ENCODE results near the gene TGM2.

The TGM2 gene

GRCh38 chr20:38199501-38200390 lies 34.7 kb upstream of the TGM2 start:
- no peak for DNase-seq (ENCODE audit: low spot score)

- no peak for DNase-seq (ENCODE audit: low spot score)
Measured at GRCh38 chr20:38198238-38198861, 33.3 kb upstream of the TGM2 start.

GRCh38 chr20:38197619-38198018 lies 32.5 kb upstream of the TGM2 start:
- DNase-seq (ENCODE audit: low spot score), result no peak

GRCh38 chr20:38197217-38197616 lies 32.1 kb upstream of the TGM2 start:
- no peak for DNase-seq (ENCODE audit: low spot score)

DNA sequence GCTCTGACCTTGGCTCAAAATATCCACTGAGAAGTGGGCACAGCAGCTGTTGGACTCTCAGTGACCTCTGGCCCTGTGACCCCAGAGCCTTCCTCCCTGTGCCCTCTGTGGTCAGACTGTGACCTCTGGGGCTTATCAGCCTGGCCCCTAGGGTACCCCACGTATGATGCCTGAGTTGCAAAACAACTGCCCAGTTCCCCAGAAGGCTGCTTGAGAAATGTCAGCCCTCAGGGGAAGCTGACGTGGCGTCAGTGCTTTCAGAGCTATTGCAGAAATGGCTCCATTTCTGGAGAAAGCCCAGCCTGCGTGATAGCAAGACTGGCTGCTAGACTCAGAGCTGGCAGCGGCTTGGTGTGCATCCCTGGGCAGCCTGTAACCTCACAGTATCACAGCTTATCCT lies 31.5 kb upstream of the TGM2 start:
- DNase-seq (ENCODE audit: low spot score), result no peak

DNA sequence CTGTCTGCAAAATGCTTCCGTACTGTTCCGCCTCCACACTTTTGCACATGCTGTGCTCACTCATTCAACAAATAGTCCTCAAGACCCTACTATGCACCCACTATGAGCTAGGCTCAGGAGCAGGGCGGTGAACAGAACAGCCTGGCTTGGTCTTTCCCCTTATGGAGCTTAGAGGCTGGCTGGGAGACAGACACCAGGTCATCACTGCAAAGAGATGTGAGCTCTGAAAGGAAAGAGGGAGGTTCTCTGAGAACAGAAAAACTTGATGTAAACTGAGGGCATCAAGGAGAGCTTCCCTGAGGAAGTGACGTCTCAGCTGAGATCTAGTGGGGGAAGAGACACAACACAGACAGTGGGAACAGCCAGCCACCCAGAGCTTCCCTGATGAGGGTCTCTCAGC lies 31.0 kb upstream of the TGM2 start:
- no peak for DNase-seq (ENCODE audit: low spot score)

DNA sequence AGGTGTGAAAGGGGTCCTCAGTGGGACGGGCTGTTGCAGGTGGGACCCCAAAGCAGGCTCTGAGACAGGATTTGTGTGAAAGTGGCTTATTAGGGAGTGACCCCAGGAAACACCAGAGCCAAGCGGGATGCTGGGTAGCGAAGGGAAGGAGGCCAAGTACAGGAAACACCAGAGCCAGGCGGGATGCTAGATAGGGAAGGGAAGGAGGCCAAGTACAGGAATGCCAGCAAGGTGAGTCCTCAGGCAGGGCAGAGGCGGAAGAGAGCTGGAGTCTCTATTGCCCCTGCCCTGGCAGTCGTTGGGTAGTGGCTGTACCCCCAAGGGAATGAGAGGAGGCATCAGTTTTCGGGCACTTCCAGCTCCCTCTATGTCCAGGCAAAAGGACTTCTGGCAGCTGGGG lies 30.5 kb upstream of the TGM2 start:
- no peak for DNase-seq (ENCODE audit: low spot score)

GRCh38 chr20:38194971-38195504 lies 30.0 kb upstream of the TGM2 start:
- DNase-seq (ENCODE audit: low spot score), result no peak

DNA sequence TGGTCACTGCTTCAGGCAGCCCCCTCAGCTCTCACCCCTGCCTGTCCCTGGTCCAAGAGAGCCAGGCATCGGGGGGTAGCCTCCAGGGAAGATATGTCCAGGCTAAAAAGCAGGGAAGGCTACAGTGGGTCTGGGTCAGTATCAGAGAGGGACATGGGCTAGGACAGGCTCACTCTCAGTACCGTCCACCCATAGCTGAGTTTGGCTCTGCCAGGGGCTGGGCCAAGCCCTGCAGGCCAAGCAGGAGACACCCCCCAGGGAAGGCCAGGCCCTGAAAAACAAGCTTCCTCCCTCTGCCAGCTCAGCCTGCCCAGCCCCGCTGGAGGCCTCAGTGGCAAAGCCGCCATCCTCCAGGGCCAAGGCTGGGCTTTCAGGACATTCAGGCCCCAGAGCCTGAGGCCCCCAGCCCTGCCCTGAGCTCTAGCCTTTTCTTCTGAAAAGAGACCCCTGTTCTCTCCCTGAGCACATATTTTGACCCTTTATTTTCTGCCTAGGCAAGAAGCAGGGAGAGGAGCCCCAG lies 28.6 kb upstream of the TGM2 start:
- no peak for DNase-seq (ENCODE audit: low spot score)

DNA sequence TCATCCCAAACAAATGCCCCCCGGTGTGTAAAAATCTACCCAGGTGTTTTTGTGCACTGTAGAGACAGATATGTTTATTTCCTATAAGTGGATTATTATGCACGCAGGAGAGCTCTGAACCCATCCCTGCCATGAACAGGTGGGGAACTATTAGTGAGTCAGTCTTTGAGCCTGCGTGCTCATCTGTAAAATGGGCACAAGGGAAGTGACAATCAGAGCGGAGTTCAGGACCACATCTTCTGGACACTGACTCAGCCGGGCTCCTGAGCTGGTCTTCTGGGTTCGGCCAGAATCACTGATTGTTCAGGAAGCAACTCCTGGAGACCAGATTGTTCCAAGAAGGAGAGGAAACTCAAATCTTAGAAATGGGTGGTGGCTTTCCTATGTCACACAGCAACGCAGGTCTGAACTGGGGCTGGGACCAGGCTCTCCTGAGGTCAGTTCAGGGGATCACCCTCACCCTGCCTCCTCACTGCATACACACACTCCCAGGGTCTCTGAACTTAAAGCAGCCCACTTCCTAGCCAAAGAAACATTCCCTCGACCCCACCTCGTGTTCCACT lies 27.3 kb upstream of the TGM2 start:
- DNase-seq (ENCODE audit: low spot score), result no peak

DNA sequence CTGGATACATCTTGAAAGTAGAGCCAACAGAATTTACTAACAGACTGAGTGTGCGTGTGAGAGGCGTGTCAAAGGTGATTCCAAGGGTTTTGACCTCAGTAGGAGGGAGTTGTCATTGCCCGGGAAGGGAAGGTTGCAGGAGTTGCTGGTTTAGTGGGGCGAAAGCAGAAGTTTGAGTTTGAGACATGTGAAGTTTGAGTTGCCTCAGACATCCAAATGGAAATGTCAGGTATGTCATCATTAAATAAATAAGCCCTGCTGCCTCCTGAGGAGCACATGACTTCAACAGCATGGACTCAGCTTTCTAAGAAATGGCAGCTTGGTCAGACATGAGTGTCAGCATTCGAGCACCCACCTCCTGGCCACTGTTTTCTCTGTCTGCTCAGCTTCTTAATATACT lies 26.6 kb upstream of the TGM2 start:
- no peak for DNase-seq (ENCODE audit: low spot score)

GRCh38 chr20:38190936-38191371 lies 25.9 kb upstream of the TGM2 start:
- DNase-seq (ENCODE audit: low spot score), result no peak

- no peak for DNase-seq (ENCODE audit: low spot score)
Measured at GRCh38 chr20:38190166-38190565, 25.1 kb upstream of the TGM2 start.

- no peak for DNase-seq (ENCODE audit: low spot score)
Measured at GRCh38 chr20:38187517-38187916, 22.4 kb upstream of the TGM2 start.

GRCh38 chr20:38186788-38187221 lies 21.7 kb upstream of the TGM2 start:
- DNase-seq (ENCODE audit: low spot score), result no peak

DNA sequence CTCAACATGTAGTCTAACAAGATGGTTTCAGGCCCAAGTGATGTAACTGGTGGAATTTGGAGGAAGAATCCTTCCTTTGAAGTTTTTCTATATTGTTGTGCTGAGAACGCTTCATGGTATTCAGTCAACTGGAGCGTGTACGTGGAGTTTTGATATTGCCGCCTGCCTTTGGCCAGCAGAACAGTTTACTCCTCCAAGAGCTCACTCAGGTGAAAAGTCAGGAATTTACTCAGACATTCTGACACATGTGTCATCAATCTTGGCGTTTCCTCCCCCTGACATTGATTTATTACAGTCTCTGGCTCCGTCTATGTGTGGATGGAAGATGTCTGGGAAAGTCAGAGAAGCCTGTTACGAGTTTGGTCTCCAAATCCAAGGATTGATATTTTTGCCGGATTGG lies 19.0 kb upstream of the TGM2 start:
- DNase-seq (ENCODE audit: low spot score), result no peak

GRCh38 chr20:38181971-38182370 lies 16.9 kb upstream of the TGM2 start:
- no peak for DNase-seq (ENCODE audit: low spot score)

DNA sequence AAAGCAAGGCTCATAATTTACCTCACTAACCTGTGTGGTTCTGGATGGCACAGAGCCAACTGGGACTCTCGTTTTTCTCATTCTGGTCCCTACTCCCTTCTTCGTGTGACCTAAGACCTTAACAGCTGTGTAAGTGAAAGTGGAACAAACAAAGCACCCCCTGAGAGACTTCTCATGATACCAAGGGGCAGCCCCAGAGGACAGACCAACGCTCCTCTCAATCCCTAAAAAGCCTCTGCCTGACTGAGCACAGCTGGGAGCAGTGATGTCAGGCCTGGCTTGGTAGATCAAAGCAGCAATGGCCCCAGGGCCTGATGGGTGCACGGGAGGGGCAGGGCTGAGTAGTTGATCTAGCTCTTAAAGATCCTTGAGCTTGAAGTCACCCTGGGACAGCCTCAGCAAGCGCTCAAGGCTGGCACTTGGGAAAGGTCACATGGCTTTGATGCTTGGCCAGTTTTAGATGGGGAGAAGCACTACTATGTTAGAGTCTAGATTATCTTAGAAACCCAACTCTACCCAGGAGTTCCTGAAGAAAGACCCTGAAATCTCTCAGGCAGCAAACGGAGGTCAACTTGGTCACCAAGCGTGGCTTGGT lies 16.2 kb upstream of the TGM2 start:
- DNase-seq (ENCODE audit: low spot score), result no peak

DNA sequence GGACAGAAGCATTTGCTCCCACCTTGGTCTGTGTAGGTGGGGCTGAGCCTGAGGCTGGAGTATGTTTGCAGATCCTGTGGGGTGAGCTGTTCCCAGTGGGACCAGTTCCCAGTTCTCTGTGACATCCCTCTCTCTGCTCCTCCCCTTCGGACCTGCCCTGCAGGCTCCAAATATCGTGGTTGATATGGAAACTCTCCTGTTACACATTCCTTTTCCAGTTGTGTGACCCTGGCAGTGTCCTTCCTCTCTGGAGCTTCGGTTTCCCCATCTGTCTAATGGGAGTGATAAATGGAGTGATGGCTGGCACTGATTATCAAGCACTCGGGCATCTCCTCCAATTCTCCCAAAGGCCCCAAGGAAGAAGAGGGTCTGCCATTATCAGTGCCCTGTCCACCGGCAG lies 15.7 kb upstream of the TGM2 start:
- DNase-seq (ENCODE audit: low spot score), result no peak

DNA sequence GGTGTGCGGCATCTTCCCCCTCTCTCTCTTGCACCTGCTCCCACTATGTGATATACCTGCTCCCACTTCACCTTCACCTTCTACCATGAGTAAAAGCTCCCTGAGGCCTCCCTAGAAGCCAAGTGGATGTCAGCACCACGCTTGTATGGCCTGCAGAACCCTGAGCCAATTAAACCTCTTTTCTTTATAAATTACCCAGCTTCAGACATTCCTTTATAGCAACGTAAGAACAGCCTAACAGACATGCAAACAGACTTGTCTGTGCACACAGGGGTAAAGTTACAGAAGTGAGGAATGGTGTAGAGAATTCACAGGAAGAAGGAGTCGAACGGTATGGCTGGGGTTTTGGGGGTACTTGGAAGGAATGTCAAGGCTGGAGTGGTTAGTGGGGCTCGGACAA lies 14.8 kb upstream of the TGM2 start:
- no peak for DNase-seq (ENCODE audit: low spot score)

DNA sequence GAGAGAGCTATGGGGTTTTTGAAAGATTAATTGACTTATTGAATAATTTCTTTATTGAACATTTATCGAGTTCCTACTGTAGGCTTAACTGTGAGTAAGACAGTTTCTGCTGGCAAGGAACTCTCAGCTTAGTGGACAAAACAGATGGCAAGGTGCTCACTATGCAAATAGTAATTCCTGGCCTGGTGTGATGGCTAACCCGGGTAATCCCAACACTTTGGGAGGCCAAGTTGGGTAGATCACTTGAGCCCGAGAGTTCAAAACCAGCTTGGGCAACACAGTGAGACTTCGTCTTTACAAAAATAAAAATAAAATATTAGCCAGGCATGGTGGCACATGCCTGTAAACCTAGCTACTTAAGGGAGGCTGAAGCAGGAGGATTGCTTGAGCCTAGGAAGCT lies 13.5 kb upstream of the TGM2 start:
- DNase-seq (ENCODE audit: low spot score), result no peak

GRCh38 chr20:38178065-38178491 lies 13.0 kb upstream of the TGM2 start:
- no peak for DNase-seq (ENCODE audit: low spot score)
